Pulmonary artery endothelial cell (primary cell): ENCODE results near the gene NPAT. TPM values are rescaled to one million over a fixed set of nuclear protein-coding genes. Genes with fewer than 3 reads are reported as not detected.

ENCODE experiments used
- total RNA-seq: library from RNA; depleted of rRNA; stranded (reverse); fragments of >200 nt; gene quantifications from 2 replicates; pipeline ENCODE4 v1.2.3, GENCODE V29; 2014

Gene NPAT
- total RNA-seq, 1 donor from 2014 or later: 13.0 TPM

Other genes with a start within 250 kb of the NPAT start
- gene CUL5, start 213.7 kb downstream of the NPAT start, total RNA-seq: 39.5 and 41.5 TPM in 2 replicates
- 88.2 and 95.6 TPM in 2 replicates for gene ACAT1, start 101.1 kb downstream of the NPAT start, total RNA-seq
- gene ATM, start 429 bp upstream of the NPAT start, total RNA-seq: 80.2 and 108 TPM in 2 replicates
- gene C11orf65, start 244.9 kb upstream of the NPAT start, total RNA-seq: 0.13 TPM in 1 of 2 replicates, not detected in the other